ENCODE data around the gene ESF1.

Gene ESF1

DNA sequence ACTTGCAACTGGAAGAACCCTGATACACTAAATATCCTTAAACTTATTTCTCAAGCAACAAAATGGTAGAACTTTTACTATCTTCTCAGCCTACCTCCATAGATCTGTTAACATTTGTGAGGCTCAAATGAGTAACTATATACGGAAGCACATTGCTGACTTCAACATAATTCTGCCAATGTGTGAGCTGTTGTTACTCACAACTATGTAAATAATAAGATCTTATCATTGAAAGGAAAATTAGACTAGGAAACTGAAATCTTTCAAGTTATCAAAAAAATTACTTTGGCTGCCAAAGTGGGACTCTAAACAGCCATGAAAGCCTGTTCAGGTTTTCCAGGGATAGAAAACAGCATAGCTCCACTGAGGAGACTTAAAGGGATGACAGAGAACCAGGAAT is 105.8 kb downstream of the ESF1 start:
- no peak for DNase-seq

DNA sequence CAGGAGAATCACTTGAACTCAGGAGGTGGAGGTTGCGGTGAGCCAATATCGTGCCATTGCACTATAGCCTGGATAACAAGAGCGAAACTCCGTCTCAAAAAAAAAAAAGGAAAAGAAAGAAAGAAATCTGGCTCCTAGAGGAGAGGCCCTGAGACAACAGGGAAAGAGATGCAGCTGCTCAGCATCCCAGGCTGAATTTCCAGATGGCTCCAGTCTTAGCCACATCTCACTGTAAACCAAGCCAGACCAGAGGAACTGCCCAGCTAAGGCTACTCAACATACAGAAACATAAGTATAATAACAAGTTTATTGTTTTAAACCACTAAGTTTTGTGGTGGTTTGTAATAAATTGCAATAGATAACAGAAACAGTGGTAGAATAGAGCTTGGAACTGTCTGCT is 107.5 kb downstream of the ESF1 start:
- no peak for DNase-seq

DNA sequence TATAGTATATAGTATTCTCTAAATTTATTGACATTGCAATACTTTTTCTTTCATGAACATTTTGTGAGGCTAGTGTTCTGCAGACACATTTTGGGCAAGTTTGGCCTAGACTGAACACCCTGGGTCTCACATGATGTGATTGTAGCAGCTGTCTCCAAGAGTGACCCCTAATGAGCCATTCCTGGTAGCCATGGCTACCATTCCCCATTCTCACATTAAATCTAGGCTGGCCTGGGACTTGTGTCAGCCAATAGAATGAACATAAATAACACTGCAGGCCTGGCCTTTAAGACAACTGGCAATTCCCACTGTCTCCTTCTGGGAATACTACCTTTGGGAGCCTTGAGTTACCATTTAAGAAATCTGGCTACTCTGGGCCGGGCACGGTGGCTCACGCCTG is 108.0 kb downstream of the ESF1 start:
- DNase-seq, result no peak

DNA sequence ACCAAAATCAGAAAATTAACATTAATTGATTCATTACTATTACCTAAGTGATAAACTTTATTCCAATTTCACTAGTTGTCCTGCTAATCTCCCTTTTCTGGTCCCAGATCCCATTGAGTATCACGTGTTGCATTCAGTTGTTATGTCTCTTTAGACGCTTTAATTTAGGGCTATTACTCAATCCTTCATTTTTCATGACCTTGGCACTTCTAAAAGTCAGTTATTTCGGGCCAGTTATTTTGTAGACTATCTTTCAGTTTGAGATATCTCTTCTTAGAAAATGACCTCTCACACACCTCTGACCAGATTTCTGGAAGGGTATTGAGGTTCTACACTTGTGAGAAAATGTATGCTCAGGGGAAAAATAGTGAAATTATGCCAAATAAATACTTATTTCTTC is 112.0 kb downstream of the ESF1 start:
- no peak for DNase-seq

DNA sequence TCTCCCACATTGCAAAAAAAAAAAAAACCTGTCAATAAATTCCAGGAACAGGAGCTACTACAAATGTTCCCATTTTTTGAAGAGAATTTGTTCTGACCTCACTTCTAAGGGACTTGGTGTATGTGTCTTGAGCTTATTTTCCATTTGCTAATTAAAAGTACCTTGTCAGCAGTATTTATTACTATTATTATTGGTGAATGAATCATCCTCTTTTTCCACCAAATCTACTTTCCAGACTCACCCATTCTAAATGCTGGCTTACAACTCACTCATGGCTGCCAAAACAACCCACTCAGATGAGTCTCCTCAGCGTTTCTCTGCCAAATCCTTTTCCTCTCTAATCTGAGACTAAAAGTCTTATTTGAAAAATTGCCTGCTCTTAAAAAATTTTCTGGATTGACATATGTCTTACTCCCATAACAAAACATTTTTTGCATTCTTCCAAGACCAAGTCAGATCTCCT is 112.8 kb downstream of the ESF1 start:
- DNase-seq, result peak; percentile 49

DNA sequence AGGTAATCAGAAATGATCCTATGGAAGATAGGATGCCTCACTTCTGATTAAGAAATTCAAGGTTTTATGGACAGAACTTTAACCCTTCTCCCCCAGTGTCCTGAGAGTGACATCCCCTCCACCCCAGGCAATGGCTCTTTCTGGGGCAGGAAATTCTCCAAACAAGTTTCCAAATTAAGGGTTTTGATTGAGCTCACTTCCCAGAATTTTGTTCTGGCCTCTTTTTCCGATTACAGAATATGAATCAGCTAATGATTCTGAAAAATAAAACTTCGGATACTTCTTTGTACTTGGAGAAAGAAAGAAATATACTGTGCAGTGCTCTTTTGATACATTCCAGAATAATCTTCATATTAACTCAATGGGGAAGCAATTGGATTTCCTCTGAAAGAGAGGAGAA is 113.2 kb downstream of the ESF1 start:
- DNase-seq, result no peak

DNA sequence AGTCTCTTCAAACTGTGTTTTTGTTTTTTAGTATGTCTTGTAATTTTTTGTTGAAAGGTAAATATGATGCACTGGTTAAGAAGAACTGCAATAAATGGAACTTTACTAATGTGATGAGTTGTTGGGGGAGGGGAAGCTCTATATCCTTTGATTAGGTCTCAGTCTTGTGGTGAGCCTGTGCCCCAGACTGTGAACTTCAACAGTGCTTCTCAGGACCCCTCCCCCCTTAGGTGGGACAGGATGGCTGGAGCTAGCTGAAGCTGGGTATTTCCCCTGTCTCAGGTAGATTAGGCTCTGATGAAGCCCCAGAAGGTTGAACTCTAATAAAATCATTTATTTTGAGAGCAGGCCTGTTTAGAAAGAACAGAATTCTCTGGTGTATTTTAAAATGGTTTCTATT is 114.6 kb downstream of the ESF1 start:
- no peak for DNase-seq

DNA sequence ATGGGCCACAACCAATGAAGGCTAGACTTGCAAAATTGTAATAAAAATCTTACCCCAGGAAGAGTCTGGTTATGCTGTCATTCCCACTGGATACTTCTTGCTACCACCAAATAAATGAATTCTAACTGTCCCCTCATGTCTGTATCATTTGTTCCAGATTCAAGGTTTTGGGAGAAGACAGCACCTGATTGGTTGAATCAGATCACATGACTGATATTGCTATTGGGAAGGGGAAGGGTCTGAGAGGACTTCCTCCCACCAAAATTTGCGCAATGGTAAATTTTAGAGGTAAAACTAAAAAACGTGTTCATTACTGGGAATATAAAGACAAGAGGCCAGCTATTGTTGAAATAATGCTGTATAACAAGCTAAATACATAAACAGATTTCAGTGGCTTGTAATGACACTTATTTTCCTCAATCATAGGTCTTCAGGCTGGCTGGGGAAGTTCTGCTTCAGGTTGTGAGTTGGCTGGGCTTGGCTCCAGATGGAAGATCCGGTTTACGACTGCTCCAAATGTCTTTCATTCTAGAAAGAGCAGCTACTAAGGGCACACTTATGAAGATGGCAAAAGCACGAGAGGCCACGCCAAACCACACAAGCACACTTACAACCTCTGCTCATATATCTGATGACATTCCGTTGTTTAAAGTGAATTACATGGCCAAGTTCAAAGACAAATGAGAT is 118.9 kb downstream of the ESF1 start:
- DNase-seq, result no peak
